ENCODE results near the gene TNRC18.

Gene TNRC18

DNA sequence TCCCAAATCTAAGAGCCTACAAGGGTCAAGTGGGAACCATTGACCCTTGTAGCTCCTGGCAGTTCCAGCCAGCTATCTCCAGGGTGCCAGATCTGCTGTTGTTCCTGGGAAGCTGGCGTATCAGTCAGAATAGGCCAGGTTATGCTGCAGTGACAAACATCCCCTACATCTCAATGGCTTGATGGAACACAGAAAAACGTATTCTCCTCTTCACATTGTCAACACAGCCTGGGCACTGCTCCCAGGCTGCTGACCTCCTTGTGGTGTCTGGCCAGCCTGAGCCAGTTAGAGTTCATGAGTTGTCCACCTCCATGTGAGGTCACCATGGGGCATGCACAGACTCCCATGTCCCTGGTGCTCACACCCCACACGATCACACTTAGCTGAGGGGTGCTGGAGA lies 9.5 kb upstream of the TNRC18 start:
- H3K9ac ChIP-seq (ENCODE audit: insufficient read length, low read depth): no peak overlapping the region
- H3K4me1 ChIP-seq (ENCODE audit: insufficient read depth, insufficient read length): peaks cover 20% of the 10 kb centered on the region
- no peak for TF ChIP-seq SUZ12 (IDR thresholded peaks at IDR 0.05; ENCODE audit: extremely low read depth, insufficient read depth, insufficient read length)
- TF ChIP-seq ZNF274 (IDR thresholded peaks at IDR 0.05; ENCODE audit: low read depth, low read length): no peak
- no peak for TF ChIP-seq YY1 (IDR thresholded peaks at IDR 0.05; ENCODE audit: insufficient read depth, insufficient read length)
- H3K4me3 ChIP-seq (ENCODE audit: insufficient read length, low read depth): no peak overlapping the region
- no peak for DNase-seq (ENCODE audit: low read depth, low spot score)
- peaks cover 23% of the 10 kb centered on the region for H3K9me3 ChIP-seq (ENCODE audit: insufficient read depth, low read length)
- peaks cover 57% of the 10 kb centered on the region for H3K27me3 ChIP-seq (ENCODE audit: insufficient read depth, insufficient read length)
- no peaks in the 10 kb centered on the region for H3K36me3 ChIP-seq (ENCODE audit: insufficient read depth, insufficient read length, low read length)

DNA sequence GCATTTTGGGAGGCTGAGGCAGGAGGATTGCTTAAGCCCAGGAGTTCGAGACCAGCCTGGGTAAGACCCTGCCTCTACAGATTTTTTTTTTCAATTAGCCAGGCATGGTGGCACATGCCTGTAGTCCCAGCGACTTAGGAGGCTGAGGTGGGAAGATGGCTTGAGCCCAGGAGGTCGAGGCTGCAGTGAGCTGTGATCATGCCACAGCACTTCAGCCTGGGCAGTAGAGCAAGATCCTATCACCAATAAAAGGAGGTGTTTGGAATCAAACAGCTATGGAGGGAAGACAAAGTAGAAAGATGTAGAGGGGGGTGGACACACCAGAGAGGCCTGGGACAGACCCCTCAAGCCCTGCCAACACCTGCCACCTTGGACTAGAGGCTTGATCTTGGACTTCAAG lies 9.1 kb upstream of the TNRC18 start:
- Histone ChIP-seq H3K9me3 (ENCODE audit: insufficient read depth, low read length) (peaks cover 21% of the 10 kb centered on the region), H3K9ac (ENCODE audit: insufficient read length, low read depth) (no peak overlapping the region), H3K36me3 (ENCODE audit: insufficient read depth, insufficient read length, low read length) (no peaks in the 10 kb centered on the region), H3K4me3 (ENCODE audit: insufficient read length, low read depth) (no peak overlapping the region), H3K4me1 (ENCODE audit: insufficient read depth, insufficient read length) (peaks cover 21% of the 10 kb centered on the region), H3K27me3 (ENCODE audit: insufficient read depth, insufficient read length) (peaks cover 61% of the 10 kb centered on the region)
- TF ChIP-seq ZNF274 (IDR thresholded peaks at IDR 0.05; ENCODE audit: low read depth, low read length) (no peak), YY1 (IDR thresholded peaks at IDR 0.05; ENCODE audit: insufficient read depth, insufficient read length) (no peak), SUZ12 (IDR thresholded peaks at IDR 0.05; ENCODE audit: extremely low read depth, insufficient read depth, insufficient read length) (no peak)
- DNase-seq (ENCODE audit: low read depth, low spot score): no peak

DNA sequence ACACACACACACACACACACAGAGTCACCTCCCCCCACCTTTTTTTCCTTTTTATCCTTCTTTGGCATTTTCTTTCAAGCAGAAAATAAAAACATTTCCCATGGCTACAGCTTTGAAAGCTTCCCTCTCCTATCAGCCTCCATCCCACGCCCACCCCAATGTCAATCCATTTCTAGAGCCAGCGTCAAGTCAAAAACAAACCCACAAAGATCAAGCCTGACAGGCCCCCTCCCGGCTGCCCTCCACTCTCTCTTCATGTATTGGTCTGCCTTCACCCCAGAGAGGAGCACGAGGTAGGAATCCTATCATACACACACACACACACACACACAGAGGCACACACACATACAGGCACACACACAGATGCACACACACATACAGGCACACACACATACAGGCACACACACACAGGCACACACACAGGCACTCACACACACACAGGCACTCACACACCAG lies 8.0 kb upstream of the TNRC18 start:
- H3K4me1 ChIP-seq (ENCODE audit: insufficient read depth, insufficient read length): peaks cover 23% of the 10 kb centered on the region
- TF ChIP-seq ZNF274 (IDR thresholded peaks at IDR 0.05; ENCODE audit: low read depth, low read length) (no peak), SUZ12 (IDR thresholded peaks at IDR 0.05; ENCODE audit: extremely low read depth, insufficient read depth, insufficient read length) (no peak), YY1 (IDR thresholded peaks at IDR 0.05; ENCODE audit: insufficient read depth, insufficient read length) (no peak)
- no peak overlapping the region for H3K4me3 ChIP-seq (ENCODE audit: insufficient read length, low read depth)
- no peaks in the 10 kb centered on the region for H3K36me3 ChIP-seq (ENCODE audit: insufficient read depth, insufficient read length, low read length)
- no peak overlapping the region for H3K9ac ChIP-seq (ENCODE audit: insufficient read length, low read depth)
- DNase-seq (ENCODE audit: low read depth, low spot score): no peak
- peaks cover 10% of the 10 kb centered on the region; the same call in 1 of the 2 replicates for H3K9me3 ChIP-seq (ENCODE audit: insufficient read depth, low read length)
- H3K27me3 ChIP-seq (ENCODE audit: insufficient read depth, insufficient read length): peaks cover 69% of the 10 kb centered on the region

- Histone ChIP-seq H3K9ac (ENCODE audit: insufficient read length, low read depth) (no peak overlapping the region), H3K36me3 (ENCODE audit: insufficient read depth, insufficient read length, low read length) (no peaks in the 10 kb centered on the region), H3K27me3 (ENCODE audit: insufficient read depth, insufficient read length) (peaks cover 77% of the 10 kb centered on the region), H3K4me1 (ENCODE audit: insufficient read depth, insufficient read length) (peaks cover 23% of the 10 kb centered on the region), H3K4me3 (ENCODE audit: insufficient read length, low read depth) (no peak overlapping the region), H3K9me3 (ENCODE audit: insufficient read depth, low read length) (peaks cover 10% of the 10 kb centered on the region; the same call in 1 of the 2 replicates)
- DNase-seq (ENCODE audit: low read depth, low spot score): no peak
- TF ChIP-seq ZNF274 (IDR thresholded peaks at IDR 0.05; ENCODE audit: low read depth, low read length) (no peak), YY1 (IDR thresholded peaks at IDR 0.05; ENCODE audit: insufficient read depth, insufficient read length) (no peak), SUZ12 (IDR thresholded peaks at IDR 0.05; ENCODE audit: extremely low read depth, insufficient read depth, insufficient read length) (no peak)
These were observed 6.9 kb upstream of the TNRC18 start for GRCh38 chr7:5430612-5430947.

- Histone ChIP-seq H3K27me3 (ENCODE audit: insufficient read depth, insufficient read length) (peaks cover 81% of the 10 kb centered on the region), H3K9ac (ENCODE audit: insufficient read length, low read depth) (peak overlapping the region; percentile 61), H3K36me3 (ENCODE audit: insufficient read depth, insufficient read length, low read length) (no peaks in the 10 kb centered on the region), H3K4me1 (ENCODE audit: insufficient read depth, insufficient read length) (peaks cover 23% of the 10 kb centered on the region), H3K9me3 (ENCODE audit: insufficient read depth, low read length) (peaks cover 10% of the 10 kb centered on the region; the same call in 1 of the 2 replicates), H3K4me3 (ENCODE audit: insufficient read length, low read depth) (peak overlapping the region; percentile 26)
- TF ChIP-seq ZNF274 (IDR thresholded peaks at IDR 0.05; ENCODE audit: low read depth, low read length): no peak
- TF ChIP-seq SUZ12 (IDR thresholded peaks at IDR 0.05; ENCODE audit: extremely low read depth, insufficient read depth, insufficient read length): no peak
- TF ChIP-seq YY1 (IDR thresholded peaks at IDR 0.05; ENCODE audit: insufficient read depth, insufficient read length): no peak
- DNase-seq (ENCODE audit: low read depth, low spot score): no peak
These were observed 6.4 kb upstream of the TNRC18 start for GRCh38 chr7:5429857-5430611.

- Histone ChIP-seq H3K4me1 (ENCODE audit: insufficient read depth, insufficient read length) (peaks cover 23% of the 10 kb centered on the region), H3K9me3 (ENCODE audit: insufficient read depth, low read length) (peaks cover 10% of the 10 kb centered on the region; the same call in 1 of the 2 replicates), H3K9ac (ENCODE audit: insufficient read length, low read depth) (peak overlapping the region; percentile 85), H3K27me3 (ENCODE audit: insufficient read depth, insufficient read length) (peaks cover 83% of the 10 kb centered on the region), H3K36me3 (ENCODE audit: insufficient read depth, insufficient read length, low read length) (no peaks in the 10 kb centered on the region), H3K4me3 (ENCODE audit: insufficient read length, low read depth) (peak overlapping the region; percentile 46)
- no peak for TF ChIP-seq YY1 (IDR thresholded peaks at IDR 0.05; ENCODE audit: insufficient read depth, insufficient read length)
- TF ChIP-seq ZNF274 (IDR thresholded peaks at IDR 0.05; ENCODE audit: low read depth, low read length): no peak
- no peak for TF ChIP-seq SUZ12 (IDR thresholded peaks at IDR 0.05; ENCODE audit: extremely low read depth, insufficient read depth, insufficient read length)
- DNase-seq (ENCODE audit: low read depth, low spot score): no peak
These were observed 5.7 kb upstream of the TNRC18 start for GRCh38 chr7:5429253-5429856.

Measured in NT2/D1 (cell line).